HepG2 (cell line): ENCODE measurements around the gene IQCH. TPM values are rescaled to one million over a fixed set of nuclear protein-coding genes. Genes with fewer than 3 reads are reported as not detected.

ENCODE experiments used
- ATAC-seq: fragments of 200-7000 bp; cut with Tn5 transposase; 3 replicates; pipeline ENCODE4 v1.9.1; 2020; ENCODE audit warnings: mild to moderate bottlenecking, moderate library complexity
- BruUV-seq: library from RNA; stranded (reverse); fragments of 400-500 nt; replicated peaks from 2 replicates; lab custom pipeline; 2021; lab: Mats Ljungman, UMichigan
- CTCF ChIA-PET: fragments of 300-600 bp; formaldehyde crosslinking; extraction: SDS; loops from one replicate; lab custom pipeline; 2021; ENCODE audit warnings: low total read pairs, inconsistent platforms, low intra/inter-chr PET ratio; lab: Yijun Ruan, JAX
- POLR2A ChIA-PET: fragments of 350-600 bp; sonication (Branson Sonifier 250); formaldehyde crosslinking; loops from one replicate; lab custom pipeline; 2020; ENCODE audit warnings: antibody characterized with exemption, inconsistent platforms; lab: Yijun Ruan, JAX
- DNase-seq: peaks from one replicate; pipeline ENCODE4 v3.0.0-alpha.2; 2015; ENCODE audit warnings: low spot score
- FAIRE-seq: peaks from 3 replicates; lab custom pipeline; 2011; peaks lifted over from hg19 to GRCh38; lab: Jason Lieb, UNC
- H2AFZ ChIP-seq: one replicate; pipeline ENCODE4 v1.6.1; 2011; ENCODE audit warnings: low read length, inconsistent platforms
- H3K27ac ChIP-seq: fragments of 300-600 bp; 3 replicates; pipeline ENCODE4 v1.8.0; 2011; ENCODE audit warnings: mixed run types, mild to moderate bottlenecking, mixed read lengths, low read length, inconsistent platforms; ENCODE audit not compliant: insufficient read depth; ENCODE audit errors: extremely low read length
- H3K27me3 ChIP-seq, 2 experiments: fragments of 200-600 bp in 1 of 2; 2 replicates in 1 of 2; 3 replicates in 1 of 2; pipeline versions ENCODE4 v1.6.0 to v1.8.0; 2011; ENCODE audit warnings: low read length in 2 of 2, mild to moderate bottlenecking in 2 of 2, moderate library complexity in 2 of 2, inconsistent platforms in 1 of 2; ENCODE audit not compliant: insufficient read depth in 2 of 2, control insufficient read depth in 1 of 2
- H3K36me3 ChIP-seq, 2 experiments: fragments of 200-600 bp in 1 of 2; replicated peaks in 1 of 2; 2 replicates in 1 of 2; 3 replicates in 1 of 2; pipeline versions ENCODE4 v1.5.1 to v1.8.0; 2011; ENCODE audit warnings: low read length in 2 of 2, inconsistent platforms in 1 of 2; ENCODE audit not compliant: insufficient read depth in 2 of 2, control insufficient read depth in 1 of 2
- H3K4me1 ChIP-seq: 2 replicates; pipeline ENCODE4 v1.5.1; 2012; ENCODE audit warnings: low read length, inconsistent platforms; ENCODE audit not compliant: insufficient read depth
- H3K4me2 ChIP-seq: 2 replicates; pipeline ENCODE4 v1.6.0; 2011; ENCODE audit warnings: low read depth, low read length, inconsistent platforms
- H3K4me3 ChIP-seq, 3 experiments: fragments of 200-600 bp in 1 of 3; sonication (generic), shearing (Covaris generic) in 1 of 3; replicated peaks in 1 of 3; 2 replicates each; pipeline ENCODE4 v1.5.1; 2011 to 2016; ENCODE audit warnings: low read length in 3 of 3, inconsistent platforms in 2 of 3, low read depth in 2 of 3, mild to moderate bottlenecking in 2 of 3, control low read depth in 1 of 3, mixed read lengths in 1 of 3; ENCODE audit not compliant: insufficient read depth in 1 of 3
- H3K79me2 ChIP-seq: one replicate; pipeline ENCODE4 v1.6.1; 2011; ENCODE audit warnings: low read length, inconsistent platforms; ENCODE audit not compliant: insufficient read depth
- H3K9ac ChIP-seq: 2 replicates; pipeline ENCODE4 v1.6.0; 2011; ENCODE audit warnings: mild to moderate bottlenecking, low read depth, low read length, inconsistent platforms; ENCODE audit not compliant: insufficient read depth
- H3K9me3 ChIP-seq: 2 replicates; pipeline ENCODE4 v1.5.1; 2012; ENCODE audit warnings: mild to moderate bottlenecking, low read length
- H4K20me1 ChIP-seq: 2 replicates; pipeline ENCODE4 v1.6.0; 2011; ENCODE audit warnings: inconsistent platforms, mild to moderate bottlenecking, low read length, moderate library complexity; ENCODE audit not compliant: insufficient read depth
- BRCA1 ChIP-seq: sonication (generic); formaldehyde crosslinking; IDR thresholded peaks from 2 replicates; pipeline ENCODE4 v1.4.0; 2020; ENCODE audit warnings: missing genetic modification reagents
- CEBPB ChIP-seq: IDR thresholded peaks from 2 replicates; pipeline ENCODE4 v1.6.1; 2011; ENCODE audit warnings: low read depth, low read length, improper control_type of control experiment, borderline replicate concordance
- IKZF1 ChIP-seq: fragments of 450-650 bp; IDR thresholded peaks from 2 replicates; pipeline ENCODE4 v1.7.1; 2016
- JUND ChIP-seq: sonication (generic); formaldehyde crosslinking; IDR thresholded peaks from 2 replicates; pipeline ENCODE4 v1.8.0; 2022; ENCODE audit warnings: mild to moderate bottlenecking, missing genetic modification reagents
- MAFF ChIP-seq: IDR thresholded peaks from 2 replicates; pipeline ENCODE4 v1.6.1; 2011; ENCODE audit warnings: low read depth, low read length, improper control_type of control experiment
- MAFK ChIP-seq, 2 experiments: IDR thresholded peaks in 1 of 2; conservative IDR thresholded peaks in 1 of 2; 2 replicates each; pipeline ENCODE4 v1.6.1; 2011; ENCODE audit warnings: improper control_type of control experiment in 2 of 2, low read length in 2 of 2
- MXD3 ChIP-seq: IDR thresholded peaks from 2 replicates; pipeline ENCODE4 v1.6.1; 2016; ENCODE audit warnings: mild to moderate bottlenecking, missing biosample characterization, missing genetic modification reagents
- ZBTB43 ChIP-seq: sonication (generic); formaldehyde crosslinking; conservative IDR thresholded peaks from 2 replicates; pipeline ENCODE4 v1.4.0; 2020; ENCODE audit warnings: missing genetic modification reagents
- ZNF264 ChIP-seq: sonication (generic); formaldehyde crosslinking; IDR thresholded peaks from 2 replicates; pipeline ENCODE4 v1.4.0; 2020; ENCODE audit warnings: missing genetic modification reagents
- ZNF382 ChIP-seq: sonication (generic); formaldehyde crosslinking; IDR thresholded peaks from 2 replicates; pipeline ENCODE4 v1.5.0; 2020; ENCODE audit warnings: missing genetic modification reagents, mild to moderate bottlenecking, borderline replicate concordance
- ZNF713 ChIP-seq: sonication (generic); formaldehyde crosslinking; IDR thresholded peaks from 2 replicates; pipeline ENCODE4 v1.4.0; 2020; ENCODE audit warnings: mild to moderate bottlenecking, missing genetic modification reagents
- ZNF737 ChIP-seq: sonication (generic); formaldehyde crosslinking; IDR thresholded peaks from 2 replicates; pipeline ENCODE4 v1.5.0; 2020; ENCODE audit warnings: missing genetic modification reagents, mild to moderate bottlenecking, borderline replicate concordance
- WGBS: methylation state at CpG from one replicate; pipeline ENCODE4 v1.1.6; 2017; ENCODE audit warnings: low lambda C conversion rate; 5-methylcytosine and 5-hydroxymethylcytosine counted together
- in situ Hi-C: cut with HindIII; loops from 2 replicates; pipeline ENCODE4 v1.10.0; 2017; ENCODE audit warnings: low pct_unique_long_range_greater_than_20kb; ENCODE audit not compliant: extremely low pct_ligation_motif_present
- intact Hi-C: fragments of 100-400 bp; cut with micrococcal nuclease; formaldehyde crosslinking; loops from one replicate; pipeline ENCODE4 v1.10.0; 2022; ENCODE audit not compliant: unreplicated experiment
- polyA plus RNA-seq, 8 experiments: library from polyadenylated mRNA; depleted of rRNA in 3 of 8; stranded (reverse) in 7 of 8; unstranded in 1 of 8; fragments of >200 nt; fragmentation: Illumina TruSeq in 4 of 8; extraction: Trizol in 4 of 8; gene quantifications; 2 replicates each; pipeline versions ENCODE4 v1.2.1 to v1.2.3, GENCODE V29; 2011 to 2016; ENCODE audit warnings: low read depth in 4 of 8, missing spikeins in 1 of 8, mixed read lengths in 1 of 8; ENCODE audit not compliant: insufficient read depth in 1 of 8
- total RNA-seq, 5 experiments: library from RNA; depleted of rRNA; stranded (reverse); fragments of >200 nt; fragmentation: Illumina TruSeq; extraction: Trizol; gene quantifications; 2 replicates each; pipeline ENCODE4 v1.2.3, GENCODE V29; 2016; ENCODE audit warnings: low read depth in 1 of 5
- TF ChIP-seq, protein P1 (sequence below): sonication (generic); formaldehyde crosslinking; IDR thresholded peaks from 2 replicates; pipeline ENCODE4 v1.4.0; 2020; ENCODE audit warnings: missing genetic modification reagents

Gene IQCH
- total and polyA plus RNA-seq, 2 of the 13 experiments (the other 11 are each of a cell fraction or from before 2014, with no cell fraction given): 0.16 to 0.55 TPM

DNA sequence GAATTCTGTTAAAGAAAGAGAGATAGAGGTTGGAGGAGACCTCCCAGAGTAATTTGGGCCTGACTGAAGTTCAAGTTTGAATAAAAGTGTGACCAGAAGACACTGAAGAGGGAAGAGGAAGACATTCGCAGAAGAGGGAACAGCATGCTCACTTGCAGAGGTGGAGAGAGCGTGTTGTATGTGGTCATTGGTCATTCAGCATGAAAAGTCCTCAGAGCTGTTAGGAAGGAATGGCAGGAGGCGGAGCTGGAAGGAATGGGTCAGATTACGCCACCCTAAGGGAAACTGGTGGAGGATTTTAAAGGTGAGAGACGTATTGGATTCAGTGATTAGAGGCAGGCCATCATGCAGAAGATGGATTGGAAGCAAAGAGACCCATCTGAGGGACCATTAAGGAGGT is 41.6 kb downstream of the IQCH start:
- POLR2A ChIA-PET: no interaction called here
- Histone ChIP-seq H2AFZ (no peak overlapping the region), H3K79me2 (no peaks in the 10 kb centered on the region), H3K4me2 (peak overlapping the region; percentile 23; the same call in 1 of the 2 replicates), H3K9ac (no peak overlapping the region), H3K4me3 (no peak overlapping the region), H3K27me3 (no peaks in the 10 kb centered on the region), H4K20me1 (no peaks in the 10 kb centered on the region; the same call in 1 of the 2 replicates), H3K27ac (no peak overlapping the region), H3K36me3 (no peaks in the 10 kb centered on the region), H3K9me3 (no peaks in the 10 kb centered on the region), H3K4me1 (peaks cover 8% of the 10 kb centered on the region; the same call in 1 of the 2 replicates)
- CTCF ChIA-PET: no interaction called here
- ATAC-seq (peak; percentile 69), DNase-seq (peak; percentile 21), FAIRE-seq (peak; percentile 44)
- no peak for TF ChIP-seq MXD3 (CRISPR knock-in tag)
- no peak for TF ChIP-seq BRCA1 (CRISPR knock-in tag)
- TF ChIP-seq ZNF737 (CRISPR knock-in tag): no peak
- TF ChIP-seq, protein P1, sequence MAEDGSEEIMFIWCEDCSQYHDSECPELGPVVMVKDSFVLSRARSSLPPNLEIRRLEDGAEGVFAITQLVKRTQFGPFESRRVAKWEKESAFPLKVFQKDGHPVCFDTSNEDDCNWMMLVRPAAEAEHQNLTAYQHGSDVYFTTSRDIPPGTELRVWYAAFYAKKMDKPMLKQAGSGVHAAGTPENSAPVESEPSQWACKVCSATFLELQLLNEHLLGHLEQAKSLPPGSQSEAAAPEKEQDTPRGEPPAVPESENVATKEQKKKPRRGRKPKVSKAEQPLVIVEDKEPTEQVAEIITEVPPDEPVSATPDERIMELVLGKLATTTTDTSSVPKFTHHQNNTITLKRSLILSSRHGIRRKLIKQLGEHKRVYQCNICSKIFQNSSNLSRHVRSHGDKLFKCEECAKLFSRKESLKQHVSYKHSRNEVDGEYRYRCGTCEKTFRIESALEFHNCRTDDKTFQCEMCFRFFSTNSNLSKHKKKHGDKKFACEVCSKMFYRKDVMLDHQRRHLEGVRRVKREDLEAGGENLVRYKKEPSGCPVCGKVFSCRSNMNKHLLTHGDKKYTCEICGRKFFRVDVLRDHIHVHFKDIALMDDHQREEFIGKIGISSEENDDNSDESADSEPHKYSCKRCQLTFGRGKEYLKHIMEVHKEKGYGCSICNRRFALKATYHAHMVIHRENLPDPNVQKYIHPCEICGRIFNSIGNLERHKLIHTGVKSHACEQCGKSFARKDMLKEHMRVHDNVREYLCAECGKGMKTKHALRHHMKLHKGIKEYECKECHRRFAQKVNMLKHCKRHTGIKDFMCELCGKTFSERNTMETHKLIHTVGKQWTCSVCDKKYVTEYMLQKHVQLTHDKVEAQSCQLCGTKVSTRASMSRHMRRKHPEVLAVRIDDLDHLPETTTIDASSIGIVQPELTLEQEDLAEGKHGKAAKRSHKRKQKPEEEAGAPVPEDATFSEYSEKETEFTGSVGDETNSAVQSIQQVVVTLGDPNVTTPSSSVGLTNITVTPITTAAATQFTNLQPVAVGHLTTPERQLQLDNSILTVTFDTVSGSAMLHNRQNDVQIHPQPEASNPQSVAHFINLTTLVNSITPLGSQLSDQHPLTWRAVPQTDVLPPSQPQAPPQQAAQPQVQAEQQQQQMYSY (CRISPR knock-in tag): 0 out of 2 replicates have a peak, but pooled peaks have one; percentile 19
- no peak for TF ChIP-seq ZBTB43 (CRISPR knock-in tag)
- 0 out of 4 replicates have a peak, but pooled peaks have one; percentile 12 to 24 for TF ChIP-seq MAFK (conservative IDR thresholded peaks at IDR 0.05 in 1 of 2, IDR thresholded peaks at IDR 0.05 in 1 of 2; ENCODE audit: low read length in 2 of 2)
- 0 out of 2 replicates have a peak, but pooled peaks have one; percentile 9 for TF ChIP-seq MAFF
- TF ChIP-seq ZNF264 (CRISPR knock-in tag): no peak
- TF ChIP-seq CEBPB: peak; percentile 25; the same call in 1 of the 2 replicates
- TF ChIP-seq JUND: no peak
- no peak for TF ChIP-seq ZNF713 (CRISPR knock-in tag)
- no peak for TF ChIP-seq ZNF382
- no peak for TF ChIP-seq IKZF1
- in situ Hi-C loops: no loop called here
- 7% methylated on average over 5 of the region's 5 CpGs for WGBS
- intact Hi-C loops: no loop called here
- no TSS peak for BruUV-seq
